ENCODE results near the gene DCHS1.
A peak's percentile ranks its signal among the peaks of the same experiment; 100 is the strongest.

Gene DCHS1

DNA sequence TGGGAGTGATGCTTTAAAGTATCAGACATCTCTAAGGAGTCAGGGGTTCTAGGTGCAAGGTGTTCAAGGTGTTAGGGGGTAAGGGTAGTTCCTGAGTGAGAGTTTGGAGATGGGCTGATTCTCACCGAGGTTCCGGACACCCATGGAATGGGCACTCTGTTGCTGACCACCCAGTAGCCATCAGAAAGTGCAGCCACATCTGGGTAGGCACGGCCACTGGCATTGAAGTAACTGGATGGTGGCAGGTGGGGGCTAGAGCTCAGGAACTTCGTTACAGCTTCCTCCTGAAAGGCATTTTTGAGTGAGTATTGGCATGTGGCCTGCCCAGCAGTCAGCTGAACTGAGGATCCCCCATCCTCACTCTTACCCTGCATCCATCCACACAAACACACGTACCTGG lies 40.6 kb downstream of the DCHS1 start:
- DNase-seq (ENCODE audit: extremely low read depth in 1 of 2, low read depth in 1 of 2): no peak

DNA sequence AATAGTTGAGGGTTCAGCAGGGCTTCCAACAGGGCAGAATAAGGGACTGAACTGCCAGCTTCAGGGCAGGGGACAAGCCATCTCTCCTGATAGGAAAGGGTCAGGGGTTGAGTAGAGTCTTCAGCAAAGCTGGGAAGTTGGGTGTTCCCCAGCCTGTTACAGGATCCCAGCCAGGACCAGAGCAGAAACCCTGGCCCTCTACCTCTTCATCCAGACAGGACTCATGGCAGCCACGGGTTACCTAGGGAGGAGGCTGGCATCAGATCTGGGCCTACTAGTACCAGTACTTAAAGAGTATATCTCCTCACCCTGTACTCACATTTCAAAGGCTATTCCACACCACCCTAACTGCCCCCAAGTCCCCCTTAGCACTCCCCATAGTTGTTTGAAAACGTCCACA lies 41.2 kb downstream of the DCHS1 start:
- DNase-seq (ENCODE audit: extremely low read depth in 1 of 2, low read depth in 1 of 2): no peak

DNA sequence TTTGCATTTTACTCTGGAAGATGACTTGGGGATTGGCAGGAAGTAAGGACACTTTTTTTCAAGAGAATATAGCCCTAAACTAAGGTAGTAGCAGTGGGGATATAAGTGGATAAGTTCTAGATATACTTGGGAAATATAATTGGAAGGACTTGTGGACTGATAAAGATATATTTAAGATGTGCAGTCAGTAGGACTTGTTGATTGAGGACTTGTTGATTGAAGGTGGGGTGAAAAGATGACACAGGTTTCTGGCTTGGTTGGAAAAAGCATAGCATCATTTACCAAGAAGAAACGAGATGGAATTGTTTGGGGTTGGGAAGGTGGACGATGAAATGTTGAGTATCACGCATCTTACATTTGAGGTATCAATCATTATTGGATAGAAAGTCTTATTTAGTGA lies 42.1 kb downstream of the DCHS1 start:
- DNase-seq (ENCODE audit: extremely low read depth in 1 of 2, low read depth in 1 of 2): no peak

- peak; percentile 90 to 92 for DNase-seq (ENCODE audit: extremely low read depth in 1 of 2, low read depth in 1 of 2)
These were observed 43.2 kb downstream of the DCHS1 start, which contains the start of gene TAF10 for GRCh38 chr11:6612213-6613041. TSS of gene TAF10 (minus strand) at chr11:6612216. CDS start at chr11:6612189, 27 bp downstream.

GRCh38 chr11:6611963-6612212 lies 43.7 kb downstream of the DCHS1 start:
- no peak for DNase-seq (ENCODE audit: extremely low read depth in 1 of 2, low read depth in 1 of 2)

DNA sequence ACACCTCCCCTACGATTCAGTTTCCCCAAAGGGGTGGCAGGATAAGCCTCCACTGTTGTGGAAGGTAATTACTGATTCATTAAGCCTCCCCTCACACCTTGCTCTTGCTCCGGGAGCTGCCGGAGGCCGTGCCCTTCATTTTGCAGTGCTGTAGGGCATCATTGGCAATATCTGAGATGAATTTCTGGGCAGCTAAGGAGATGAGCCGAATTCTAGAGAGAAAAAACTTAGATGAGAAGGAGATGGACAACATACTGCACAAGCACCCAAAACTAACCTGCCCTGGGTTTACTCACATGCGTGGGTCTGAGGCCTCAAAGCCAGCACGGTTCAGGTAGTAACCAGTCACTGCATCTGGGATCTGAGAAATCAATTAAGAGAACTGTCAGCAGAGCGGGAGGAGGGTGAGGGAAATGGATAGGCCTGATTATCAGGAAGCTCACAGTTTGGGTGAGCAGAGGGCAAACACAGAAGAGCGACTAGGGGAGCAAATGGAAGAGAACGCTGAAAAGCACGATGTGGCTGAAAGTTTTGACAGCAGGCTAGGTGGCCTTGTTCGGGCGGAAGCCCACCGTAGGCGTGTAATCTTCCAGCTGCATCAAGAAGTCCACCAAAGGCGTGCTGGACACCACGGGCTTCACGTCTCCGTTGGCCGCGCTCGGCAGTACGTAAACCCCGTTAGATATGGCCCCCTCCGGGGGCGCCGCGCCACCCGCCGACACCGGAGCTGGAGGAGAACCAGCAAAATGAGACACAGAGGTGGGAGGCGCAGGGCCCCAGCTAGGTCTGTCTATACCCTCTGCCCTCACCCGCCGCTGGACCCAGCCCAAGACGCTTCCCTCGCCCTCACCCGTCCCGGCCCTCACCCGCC lies 44.3 kb downstream of the DCHS1 start:
- DNase-seq (ENCODE audit: extremely low read depth in 1 of 2, low read depth in 1 of 2): no peak

GRCh38 chr11:6610591-6610990 lies 45.0 kb downstream of the DCHS1 start:
- DNase-seq (ENCODE audit: extremely low read depth in 1 of 2, low read depth in 1 of 2): no peak

- no peak for DNase-seq (ENCODE audit: extremely low read depth in 1 of 2, low read depth in 1 of 2)
These were observed 46.0 kb downstream of the DCHS1 start for GRCh38 chr11:6609502-6610015.

- no peak for DNase-seq (ENCODE audit: extremely low read depth in 1 of 2, low read depth in 1 of 2)
These were observed 46.7 kb downstream of the DCHS1 start for GRCh38 chr11:6608726-6609501.

DNA sequence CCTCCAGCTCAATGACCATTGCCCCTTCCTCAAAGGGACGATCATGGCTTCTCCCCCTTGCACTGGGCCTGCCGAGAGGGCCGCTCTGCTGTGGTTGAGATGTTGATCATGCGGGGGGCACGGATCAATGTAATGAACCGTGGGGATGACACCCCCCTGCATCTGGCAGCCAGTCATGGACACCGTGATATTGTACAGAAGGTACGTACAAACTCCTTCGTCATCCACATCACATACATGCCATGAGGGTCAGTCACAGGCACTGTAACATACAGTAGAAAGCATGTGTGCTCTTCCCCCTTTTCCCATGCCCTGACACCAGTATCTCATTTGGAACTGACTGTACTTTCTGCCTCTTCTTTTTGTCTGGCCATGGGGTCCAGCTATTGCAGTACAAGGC lies 47.6 kb downstream of the DCHS1 start:
- DNase-seq (ENCODE audit: extremely low read depth in 1 of 2, low read depth in 1 of 2): no peak

DNA sequence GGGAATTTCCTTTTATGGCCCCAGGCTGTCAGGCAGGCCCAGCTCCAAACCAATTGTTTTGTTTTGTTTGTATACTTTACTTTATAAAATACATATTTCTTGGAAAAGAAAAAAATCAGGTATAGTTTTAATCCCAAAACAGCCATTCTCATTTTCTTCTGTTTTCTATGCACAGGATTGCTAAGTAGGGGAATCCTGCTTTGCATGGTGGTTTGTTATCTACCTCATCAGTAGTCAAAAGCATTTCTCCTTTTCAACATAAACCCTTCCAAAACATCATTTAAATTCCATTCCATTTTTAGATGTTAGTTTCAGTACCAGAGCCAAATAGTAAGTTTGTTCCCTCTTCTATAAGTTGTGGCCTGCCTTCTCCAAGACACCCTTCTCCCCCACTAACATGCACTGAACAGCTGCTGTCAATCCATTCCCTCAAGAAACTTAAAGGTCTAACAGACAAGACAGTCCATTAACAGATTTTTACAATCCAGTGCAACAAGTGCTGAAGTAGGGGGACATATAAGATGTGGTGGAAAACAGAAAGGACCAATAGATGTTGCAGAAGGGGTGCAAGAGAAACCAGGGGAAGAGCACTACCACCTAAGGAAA lies 48.3 kb downstream of the DCHS1 start:
- DNase-seq (ENCODE audit: extremely low read depth in 1 of 2, low read depth in 1 of 2): no peak

DNA sequence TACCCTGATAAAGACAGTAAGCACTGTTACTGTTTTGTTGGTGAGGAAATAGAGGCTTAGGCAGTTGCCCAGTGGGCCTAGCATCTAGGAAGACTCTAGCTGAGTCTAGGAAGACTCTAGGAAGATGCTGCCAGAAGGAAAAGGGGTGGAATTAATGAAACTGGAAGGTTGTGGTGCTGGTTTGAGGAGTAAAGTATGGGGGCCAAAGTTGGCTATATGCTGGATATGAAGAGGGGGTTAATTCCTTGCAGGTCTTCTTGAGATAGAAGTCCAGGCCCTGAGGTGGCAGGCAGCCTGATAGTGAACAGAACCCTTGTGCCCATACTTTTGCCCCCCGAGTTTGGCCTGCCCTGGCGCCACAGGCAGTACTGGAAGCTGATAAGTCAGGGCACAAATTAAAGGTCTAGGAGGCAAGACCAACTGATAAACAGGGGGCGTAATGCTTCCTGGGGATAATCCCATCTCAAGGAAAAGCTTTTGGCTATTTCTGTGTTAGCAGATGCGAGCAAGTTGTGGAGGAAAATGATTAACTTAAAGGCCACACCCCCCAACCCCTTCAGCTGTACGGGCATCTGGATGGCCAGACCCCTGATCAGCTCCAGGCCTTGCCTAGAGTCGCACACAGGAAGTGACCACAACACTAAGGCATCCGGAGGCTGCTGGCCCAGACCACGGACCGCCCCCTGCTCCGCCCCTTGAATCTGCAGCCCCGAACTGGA lies 49.0 kb downstream of the DCHS1 start:
- DNase-seq (ENCODE audit: extremely low read depth in 1 of 2, low read depth in 1 of 2): peak; percentile 55 to 68

DNA sequence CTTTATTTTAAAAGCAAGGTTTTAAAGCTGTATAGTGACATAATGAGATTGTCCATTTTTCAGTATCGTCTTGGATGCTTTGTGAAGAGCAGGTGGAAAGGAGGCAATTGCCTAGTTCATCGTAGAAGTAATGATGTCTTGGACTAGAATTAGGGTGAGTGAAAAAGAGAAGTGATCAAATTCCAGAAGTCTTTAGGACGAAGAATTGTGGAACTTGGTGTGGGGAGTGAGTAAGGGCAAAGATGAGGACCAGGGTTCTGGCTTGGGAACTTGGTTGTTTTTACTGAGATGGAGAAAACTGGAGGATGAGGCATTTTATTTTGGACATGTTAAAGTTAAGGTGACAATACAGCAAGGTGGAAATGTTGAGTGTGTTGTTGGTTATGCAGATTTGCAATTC lies 50.8 kb downstream of the DCHS1 start:
- DNase-seq (ENCODE audit: extremely low read depth in 1 of 2, low read depth in 1 of 2): no peak

DNA sequence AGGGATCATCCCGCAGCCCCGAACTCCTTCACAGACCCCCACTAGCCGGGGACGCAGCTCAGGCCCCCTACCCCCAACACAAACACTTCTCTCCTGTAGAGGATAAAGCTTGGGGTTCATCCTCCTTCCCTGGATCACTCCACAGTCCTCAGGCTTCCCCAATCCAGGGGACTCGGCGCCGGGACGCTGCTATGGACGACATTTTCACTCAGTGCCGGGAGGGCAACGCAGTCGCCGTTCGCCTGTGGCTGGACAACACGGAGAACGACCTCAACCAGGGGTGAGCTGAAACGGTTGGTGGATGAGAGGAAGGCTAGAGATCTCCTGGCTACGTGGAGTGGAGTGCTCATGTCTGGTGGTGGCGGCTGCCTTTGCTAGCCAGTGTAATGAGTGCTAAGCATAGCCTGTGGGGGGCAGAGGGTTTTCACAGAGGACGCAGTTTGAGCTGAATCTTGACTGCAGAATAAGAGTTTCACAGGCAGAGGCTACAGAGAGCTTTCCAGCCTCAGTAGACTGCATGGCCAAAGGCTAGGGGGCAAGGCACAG lies 51.5 kb downstream of the DCHS1 start:
- DNase-seq (ENCODE audit: extremely low read depth in 1 of 2, low read depth in 1 of 2): no peak

- DNase-seq (ENCODE audit: extremely low read depth in 1 of 2, low read depth in 1 of 2): peak; percentile 77 to 83
These were observed 52.1 kb downstream of the DCHS1 start, which contains the start of the genes ILK and RRP8 for GRCh38 chr11:6603287-6604080. TSS of gene ILK (plus strand) at chr11:6603774. CDS start at chr11:6604272, 498 bp downstream. TSS of gene RRP8 (minus strand) at chr11:6603616. CDS start at chr11:6603502, 114 bp downstream.

DNA sequence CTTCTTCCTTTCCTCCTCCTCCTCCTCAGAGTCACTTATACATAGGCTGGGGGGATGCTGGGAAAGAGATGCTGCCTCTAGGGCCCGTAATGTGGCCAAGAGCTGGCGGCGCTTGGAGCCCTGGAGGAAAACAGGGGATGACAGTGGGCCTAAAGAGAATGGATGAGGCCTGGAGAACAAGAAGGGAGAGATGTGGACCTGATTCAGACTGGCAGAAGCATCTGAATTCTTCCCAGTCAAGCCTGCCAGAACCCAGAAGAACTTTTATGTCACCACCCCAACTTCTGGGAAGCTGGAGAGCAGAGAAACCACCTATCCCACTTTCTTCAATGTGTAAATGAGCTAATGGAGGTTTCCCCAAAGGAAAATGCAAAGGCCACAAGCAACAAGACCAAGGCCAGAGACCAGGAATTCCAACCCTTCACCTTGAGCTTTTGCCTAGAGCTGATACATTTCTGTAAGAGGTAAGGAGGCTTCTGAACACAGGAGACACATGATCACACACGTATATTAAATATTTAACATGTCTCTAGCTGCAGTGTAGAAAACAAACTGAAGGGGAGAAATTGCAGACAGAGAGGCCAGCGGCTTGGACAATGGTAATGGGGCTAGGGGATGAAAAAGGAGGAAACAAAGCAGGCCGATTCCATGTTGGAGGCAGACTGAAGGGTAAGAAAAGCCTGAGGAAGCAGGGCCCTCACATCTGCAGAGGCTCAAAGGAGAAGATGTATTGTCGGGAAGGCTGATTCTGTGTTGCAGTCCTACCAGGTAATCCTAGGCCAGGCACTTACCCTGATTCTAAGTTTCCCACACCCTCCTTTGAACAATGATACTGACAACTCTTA lies 53.3 kb downstream of the DCHS1 start:
- DNase-seq (ENCODE audit: extremely low read depth in 1 of 2, low read depth in 1 of 2): no peak

DNA sequence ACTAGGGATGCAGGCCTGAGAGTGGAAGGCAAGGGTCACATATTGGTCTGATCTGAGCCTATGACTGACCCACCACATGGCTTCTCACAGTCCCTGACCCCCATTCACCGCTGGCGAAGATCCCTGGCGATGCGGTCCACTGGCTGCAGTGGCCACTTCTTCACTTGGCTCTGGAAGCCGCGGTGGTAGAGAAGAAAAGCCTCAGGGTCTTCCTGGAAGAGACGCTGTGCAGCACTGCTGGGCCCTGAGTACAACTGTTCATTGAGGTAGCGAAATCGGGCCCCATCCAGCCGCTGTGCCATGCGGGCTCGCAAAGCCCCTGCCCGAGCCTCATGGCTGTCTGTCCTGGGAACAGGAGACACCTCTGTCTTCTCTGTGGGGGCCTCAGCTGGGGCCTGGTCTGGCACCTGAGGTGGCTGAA lies 54.6 kb downstream of the DCHS1 start:
- DNase-seq (ENCODE audit: extremely low read depth in 1 of 2, low read depth in 1 of 2): no peak

- no peak for DNase-seq (ENCODE audit: extremely low read depth in 1 of 2, low read depth in 1 of 2)
These were observed 55.7 kb downstream of the DCHS1 start for GRCh38 chr11:6599881-6600390.

Measured in stimulated activated CD8-positive, alpha-beta memory T cell treated with anti-CD3 and anti-CD28 coated beads, Interleukin-7, amount 100 ng/mL, for 48 hours (primary cell).